PC-9 (cell line): Measurements from ENCODE around the gene RNF112. TPM values are rescaled to one million over a fixed set of nuclear protein-coding genes. Genes with fewer than 3 reads are reported as not detected.

Source experiments
- BruUV-seq: library from RNA; stranded (reverse); fragments of 400-500 nt; replicated peaks from 2 replicates; lab custom pipeline; 2021; lab: Mats Ljungman, UMichigan
- CTCF ChIA-PET: fragments of 300-600 bp; sonication (Branson Sonifier 250); formaldehyde crosslinking; loops from one replicate; lab custom pipeline; 2022; ENCODE audit warnings: antibody characterized with exemption; lab: Charles Lee
- POLR2A ChIA-PET: fragments of 300-600 bp; sonication (Branson Sonifier 250); formaldehyde crosslinking; loops from one replicate; lab custom pipeline; 2022; ENCODE audit warnings: antibody characterized with exemption; ENCODE audit not compliant: unreplicated experiment; lab: Charles Lee
- DNase-seq, 2 experiments: peaks; one replicate each; pipeline versions ENCODE4 v3.0.0 to v3.0.0-alpha.2; 2015 to 2022; ENCODE audit warnings: mixed read lengths in 1 of 2
- H2AFZ ChIP-seq: fragments of 200-600 bp; sonication (generic); 2 replicates; pipeline ENCODE4 v1.8.1; 2017; ENCODE audit warnings: antibody characterized with exemption
- H3F3A ChIP-seq: fragments of 200-600 bp; sonication (generic); 2 replicates; pipeline ENCODE4 v1.8.1; 2017; ENCODE audit warnings: antibody characterized with exemption, mild to moderate bottlenecking, low read depth; ENCODE audit not compliant: insufficient read depth
- H3K27ac ChIP-seq: fragments of 200-600 bp; sonication (generic); 2 replicates; pipeline ENCODE4 v1.6.1; 2016; ENCODE audit warnings: mixed run types
- H3K27me3 ChIP-seq: fragments of 200-600 bp; sonication (generic); 2 replicates; pipeline ENCODE4 v1.6.1; 2016; ENCODE audit warnings: low read depth, mixed run types; ENCODE audit not compliant: insufficient read depth
- H3K36me3 ChIP-seq: fragments of 200-600 bp; sonication (generic); 2 replicates; pipeline ENCODE4 v1.6.1; 2016; ENCODE audit warnings: low read depth, mixed run types
- H3K4me1 ChIP-seq: fragments of 200-600 bp; sonication (generic); replicated peaks from 2 replicates; pipeline ENCODE4 v1.6.1; 2016; ENCODE audit warnings: mixed run types; ENCODE audit not compliant: insufficient read depth
- H3K4me2 ChIP-seq: fragments of 200-600 bp; sonication (generic); 2 replicates; pipeline ENCODE4 v1.6.1; 2017; ENCODE audit warnings: mixed run types
- H3K4me3 ChIP-seq: fragments of 200-600 bp; sonication (generic); 2 replicates; pipeline ENCODE4 v1.6.1; 2016; ENCODE audit warnings: mixed run types
- H3K79me2 ChIP-seq: fragments of 200-600 bp; sonication (generic); 2 replicates; pipeline ENCODE4 v1.6.1; 2017; ENCODE audit warnings: low read depth, mixed run types
- H3K9me2 ChIP-seq: fragments of 200-600 bp; sonication (generic); 2 replicates; pipeline ENCODE4 v1.8.1; 2017; ENCODE audit warnings: mild to moderate bottlenecking; ENCODE audit not compliant: insufficient read depth
- H3K9me3 ChIP-seq: fragments of 200-600 bp; sonication (generic); 2 replicates; pipeline ENCODE4 v1.8.1; 2016; ENCODE audit warnings: low read depth; ENCODE audit not compliant: insufficient read depth
- H4K20me1 ChIP-seq: fragments of 200-600 bp; sonication (generic); 2 replicates; pipeline ENCODE4 v1.8.1; 2017; ENCODE audit not compliant: insufficient read depth
- CTCF ChIP-seq: fragments of 200-600 bp; sonication (generic); conservative IDR thresholded peaks from 2 replicates; pipeline ENCODE4 v1.6.1; 2017; ENCODE audit warnings: mixed run types, antibody characterized with exemption, mild to moderate bottlenecking, moderate library complexity
- EZH2 ChIP-seq: fragments of 200-600 bp; sonication (generic); IDR thresholded peaks from 2 replicates; pipeline ENCODE4 v1.8.0; 2017; ENCODE audit warnings: antibody characterized with exemption, low read depth
- intact Hi-C: fragments of 100-400 bp; cut with micrococcal nuclease; formaldehyde crosslinking; loops from one replicate; pipeline ENCODE4 v1.10.0; 2022; ENCODE audit not compliant: unreplicated experiment
- total RNA-seq: library from RNA; stranded (reverse); gene quantifications from 2 replicates; pipeline ENCODE4 v1.2.3, GENCODE V29; 2021

The RNF112 gene
- total RNA-seq, 1 experiment from 2014 or later, result 2.0 TPM

GRCh38 chr17:19414396-19415280 lies 3.6 kb downstream of the RNF112 start:
- no peaks in the 10 kb centered on the region for H3K9me3 ChIP-seq
- DNase-seq, result no peak
- no peaks in the 10 kb centered on the region for H3K79me2 ChIP-seq
- TF ChIP-seq EZH2 (no peak), CTCF (no peak)
- no peaks in the 10 kb centered on the region for H3K9me2 ChIP-seq
- no peaks in the 10 kb centered on the region; the same call in 1 of the 2 replicates for H3K4me1 ChIP-seq
- CTCF ChIA-PET, result no interaction called here
- H3F3A ChIP-seq, result 0 out of 2 replicates have a peak, but pooled peaks cover 3% of the 10 kb centered on the region
- no peaks in the 10 kb centered on the region for H4K20me1 ChIP-seq
- intact Hi-C loops, result no loop called here
- H3K36me3 ChIP-seq, result no peaks in the 10 kb centered on the region
- H3K4me3 ChIP-seq, result no peak overlapping the region
- POLR2A ChIA-PET, result no interaction called here
- H3K27ac ChIP-seq, result no peak overlapping the region
- no peak overlapping the region for H3K4me2 ChIP-seq
- no TSS peak for BruUV-seq
- no peaks in the 10 kb centered on the region for H3K27me3 ChIP-seq
- no peak overlapping the region for H2AFZ ChIP-seq

- H3K9me2 ChIP-seq, result no peaks in the 10 kb centered on the region
- TF ChIP-seq EZH2 (no peak), CTCF (no peak)
- H3K79me2 ChIP-seq, result no peaks in the 10 kb centered on the region
- no peak for DNase-seq
- no TSS peak for BruUV-seq
- H3K27me3 ChIP-seq, result no peaks in the 10 kb centered on the region
- H3K4me3 ChIP-seq, result no peak overlapping the region
- no peaks in the 10 kb centered on the region for H3F3A ChIP-seq
- no peak overlapping the region for H3K4me2 ChIP-seq
- no peak overlapping the region for H2AFZ ChIP-seq
- intact Hi-C loops, result no loop called here
- POLR2A ChIA-PET, result no interaction called here
- no peaks in the 10 kb centered on the region for H3K36me3 ChIP-seq
- H3K9me3 ChIP-seq, result no peaks in the 10 kb centered on the region
- no peaks in the 10 kb centered on the region for H4K20me1 ChIP-seq
- no peaks in the 10 kb centered on the region for H3K4me1 ChIP-seq
- no peak overlapping the region for H3K27ac ChIP-seq
- CTCF ChIA-PET, result no interaction called here
Measured at GRCh38 chr17:19415311-19415710, 4.3 kb downstream of the RNF112 start.

GRCh38 chr17:19415806-19416775 lies 5.1 kb downstream of the RNF112 start:
- no peaks in the 10 kb centered on the region for H4K20me1 ChIP-seq
- no peak for DNase-seq
- H3K4me1 ChIP-seq, result no peaks in the 10 kb centered on the region
- ChIA-PET POLR2A (no interaction called here), CTCF (no interaction called here)
- intact Hi-C loops, result no loop called here
- H3K79me2 ChIP-seq, result no peaks in the 10 kb centered on the region
- H3K27ac ChIP-seq, result no peak overlapping the region
- H3K9me3 ChIP-seq, result no peaks in the 10 kb centered on the region
- H3K4me3 ChIP-seq, result no peak overlapping the region
- H3K36me3 ChIP-seq, result no peaks in the 10 kb centered on the region
- H3K9me2 ChIP-seq, result no peaks in the 10 kb centered on the region
- H3F3A ChIP-seq, result 0 out of 2 replicates have a peak, but pooled peaks cover 1% of the 10 kb centered on the region
- no peaks in the 10 kb centered on the region for H3K27me3 ChIP-seq
- H3K4me2 ChIP-seq, result no peak overlapping the region
- no TSS peak for BruUV-seq
- H2AFZ ChIP-seq, result no peak overlapping the region
- TF ChIP-seq CTCF (no peak), EZH2 (no peak)
